Body of pancreas (tissue), 4 donors: Measurements from ENCODE around the gene SUGCT. TPM values are rescaled to one million over a fixed set of nuclear protein-coding genes. Genes with fewer than 3 reads are reported as not detected.

Experiments
- ATAC-seq: fragments of 150-250 bp; one replicate; pipeline ENCODE4 v1.9.1; 2016
- DNase-seq, 4 donors: peaks; one replicate each; pipeline ENCODE4 v3.0.0-alpha.2; 2019
- H3K27ac ChIP-seq, 4 donors: fragments of 200-600 bp; sonication (generic); 1 replicate in 3 of 4; 2 replicates in 1 of 4; pipeline versions ENCODE4 v1.5.1 to v1.6.1; 2016 to 2019; ENCODE audit warnings: mild to moderate bottlenecking in 1 of 4, mixed read lengths in 1 of 4, moderate library complexity in 1 of 4
- H3K27me3 ChIP-seq, 2 donors: fragments of 200-600 bp; sonication (generic); one replicate each; pipeline ENCODE4 v1.6.0; 2016; ENCODE audit warnings: mild to moderate bottlenecking in 1 of 2
- H3K36me3 ChIP-seq, 2 donors: fragments of 200-600 bp; sonication (generic); replicated peaks in 1 of 2; 2 replicates each; pipeline ENCODE4 v1.5.1; 2016; ENCODE audit warnings: low read depth in 2 of 2; ENCODE audit not compliant: insufficient read depth in 1 of 2
- H3K4me1 ChIP-seq: fragments of 200-600 bp; sonication (generic); one replicate; pipeline ENCODE4 v1.6.0; 2016
- H3K4me3 ChIP-seq, 2 donors: fragments of 200-600 bp; sonication (generic); 1 replicate in 1 of 2; 2 replicates in 1 of 2; pipeline ENCODE4 v1.5.1; 2016 to 2019
- H3K9me3 ChIP-seq, 3 donors: fragments of 200-600 bp; sonication (generic); 1 replicate in 2 of 3; 2 replicates in 1 of 3; pipeline ENCODE4 v1.5.1; 2016
- POLR2A ChIP-seq, 3 donors: fragments of 450-650 bp; IDR thresholded peaks; one replicate each; pipeline ENCODE4 v1.6.1; 2016; ENCODE audit warnings: antibody characterized with exemption in 3 of 3, mild to moderate bottlenecking in 2 of 3
- WGBS, 2 donors: methylation state at CpG; one replicate each; pipeline ENCODE4 v1.1.5; 2017; 5-methylcytosine and 5-hydroxymethylcytosine counted together
- intact Hi-C: fragments of 100-400 bp; cut with DNase I; formaldehyde crosslinking; loops from one replicate; pipeline ENCODE4 v1.15.1; 2023
- small RNA-seq: library from RNA; depleted of rRNA; stranded (forward); fragments of <200 nt; gene quantifications from one replicate; pipeline ENCODE3, GENCODE V24; 2016
- total RNA-seq, 2 donors: library from RNA; depleted of rRNA; stranded (reverse); fragments of >200 nt; gene quantifications; one replicate each; pipeline ENCODE4 v1.1.0, GENCODE V29; 2016
- TF ChIP-seq, protein P1 (sequence below), 7 experiments: fragments of 450-650 bp in 4 of 7; fragments of 200-600 bp in 3 of 7; sonication (generic) in 3 of 7; IDR thresholded peaks; one replicate each; pipeline ENCODE4 v1.5.1; 2016 to 2019; ENCODE audit warnings: antibody characterized with exemption in 7 of 7

SUGCT gene
- total RNA-seq, 2 donors from 2014 or later = 0.78 to 1.3 TPM

DNA sequence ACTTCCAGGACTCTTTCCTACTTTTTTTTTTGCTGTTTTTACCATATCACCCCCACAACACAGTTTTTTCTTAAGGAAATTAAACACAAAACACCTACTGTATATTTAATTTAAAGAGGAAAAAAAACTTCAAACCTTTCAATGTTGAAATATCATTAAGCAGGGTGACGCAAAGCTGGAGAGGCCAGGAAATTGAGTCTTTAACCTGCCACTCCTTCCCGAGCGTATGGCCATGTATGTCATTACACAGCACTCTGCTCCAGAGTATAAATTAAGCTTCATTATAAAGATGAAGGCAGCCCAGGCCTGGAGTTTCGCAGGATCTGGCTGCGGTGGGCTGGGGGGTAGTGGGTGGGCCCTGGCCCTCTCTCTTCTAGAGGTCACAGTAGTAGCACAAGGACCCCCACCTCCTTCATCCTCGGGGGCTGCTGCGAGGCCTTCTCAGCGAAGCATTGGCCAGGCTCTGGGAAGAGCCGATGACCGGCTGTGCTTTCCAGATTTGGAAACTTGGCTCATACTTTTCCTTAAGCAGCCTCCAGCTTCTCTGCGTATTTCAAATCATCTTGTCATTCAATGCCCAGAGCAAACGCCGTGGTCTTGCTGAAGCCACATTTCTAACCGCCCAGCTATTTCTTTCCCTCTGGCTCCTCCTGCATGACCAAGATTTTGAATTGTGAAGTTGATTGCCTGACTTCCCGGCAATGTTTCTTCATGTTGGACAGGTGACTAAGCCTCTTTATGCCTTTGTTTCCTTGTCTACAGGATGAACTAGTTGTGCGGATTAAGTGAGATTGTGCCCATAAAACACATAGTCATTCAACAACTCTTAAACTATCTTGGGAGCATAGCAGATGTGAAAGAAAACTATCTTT lies 765.1 kb downstream of the SUGCT start:
- Histone ChIP-seq H3K4me1 (no peaks in the 10 kb centered on the region), H3K9me3 (no peaks in the 10 kb centered on the region), H3K27ac (no peak overlapping the region), H3K27me3 (no peaks in the 10 kb centered on the region), H3K4me3 (no peak overlapping the region), H3K36me3 (no peaks in the 10 kb centered on the region)
- TF ChIP-seq, protein P1, sequence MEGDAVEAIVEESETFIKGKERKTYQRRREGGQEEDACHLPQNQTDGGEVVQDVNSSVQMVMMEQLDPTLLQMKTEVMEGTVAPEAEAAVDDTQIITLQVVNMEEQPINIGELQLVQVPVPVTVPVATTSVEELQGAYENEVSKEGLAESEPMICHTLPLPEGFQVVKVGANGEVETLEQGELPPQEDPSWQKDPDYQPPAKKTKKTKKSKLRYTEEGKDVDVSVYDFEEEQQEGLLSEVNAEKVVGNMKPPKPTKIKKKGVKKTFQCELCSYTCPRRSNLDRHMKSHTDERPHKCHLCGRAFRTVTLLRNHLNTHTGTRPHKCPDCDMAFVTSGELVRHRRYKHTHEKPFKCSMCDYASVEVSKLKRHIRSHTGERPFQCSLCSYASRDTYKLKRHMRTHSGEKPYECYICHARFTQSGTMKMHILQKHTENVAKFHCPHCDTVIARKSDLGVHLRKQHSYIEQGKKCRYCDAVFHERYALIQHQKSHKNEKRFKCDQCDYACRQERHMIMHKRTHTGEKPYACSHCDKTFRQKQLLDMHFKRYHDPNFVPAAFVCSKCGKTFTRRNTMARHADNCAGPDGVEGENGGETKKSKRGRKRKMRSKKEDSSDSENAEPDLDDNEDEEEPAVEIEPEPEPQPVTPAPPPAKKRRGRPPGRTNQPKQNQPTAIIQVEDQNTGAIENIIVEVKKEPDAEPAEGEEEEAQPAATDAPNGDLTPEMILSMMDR (IDR thresholded peaks at IDR 0.05) = no peak
- TF ChIP-seq POLR2A (IDR thresholded peaks at IDR 0.05) = no peak
- WGBS, 2 donors = 80 to 87% methylated on average over 16 of the region's 16 CpGs
- DNase-seq (no peak), ATAC-seq (no peak)
- intact Hi-C loops = no loop called here

DNA sequence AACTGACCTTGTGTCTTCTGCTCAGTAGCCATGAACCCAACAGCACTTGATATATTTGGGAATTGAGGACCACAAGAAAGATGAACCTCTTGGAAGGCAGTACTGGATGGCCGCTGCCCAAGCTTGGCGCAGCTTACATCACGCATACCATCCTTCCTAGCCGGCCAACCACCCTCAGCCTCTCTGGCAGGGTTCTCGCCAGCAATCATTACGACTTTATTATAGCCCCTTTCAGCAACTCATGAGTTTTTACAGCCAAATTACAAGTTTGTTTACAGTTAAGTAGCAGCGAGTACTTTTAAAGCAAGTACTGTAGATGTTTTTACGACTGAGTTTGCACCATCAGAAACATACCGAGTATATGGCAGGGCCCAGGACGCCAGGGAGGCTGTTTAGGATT lies 769.1 kb downstream of the SUGCT start:
- no peaks in the 10 kb centered on the region for H3K27me3 ChIP-seq
- 81 to 84% methylated on average over 10 of the region's 10 CpGs for WGBS, 2 donors
- no peaks in the 10 kb centered on the region for H3K36me3 ChIP-seq
- H3K9me3 ChIP-seq = no peaks in the 10 kb centered on the region
- no peak overlapping the region for H3K4me3 ChIP-seq
- no peaks in the 10 kb centered on the region for H3K4me1 ChIP-seq
- intact Hi-C loops = no loop called here
- ATAC-seq (no peak), DNase-seq (no peak)
- TF ChIP-seq, protein P1 (IDR thresholded peaks at IDR 0.05) = no peak
- no peak for TF ChIP-seq POLR2A (IDR thresholded peaks at IDR 0.05)
- no peak overlapping the region for H3K27ac ChIP-seq

DNA sequence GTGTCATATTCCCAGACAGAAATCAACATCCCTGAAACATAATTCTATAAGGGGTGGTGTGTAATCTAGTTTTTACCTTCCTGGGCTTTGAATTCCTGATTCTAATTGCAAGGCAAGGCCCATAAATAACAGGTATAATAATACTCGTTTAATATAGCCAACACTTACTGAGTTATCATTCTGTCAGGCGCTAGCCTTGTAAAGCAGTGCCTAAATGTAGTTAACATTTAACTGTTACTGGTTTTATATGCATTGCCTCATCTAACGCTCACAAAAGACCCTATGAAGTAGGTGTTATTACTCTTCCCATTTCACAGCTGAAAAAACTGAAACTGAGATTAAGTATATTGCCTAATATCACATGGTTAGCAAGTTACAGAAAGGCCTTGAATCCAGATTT lies 772.5 kb downstream of the SUGCT start:
- Histone ChIP-seq H3K36me3 (no peaks in the 10 kb centered on the region), H3K4me3 (no peak overlapping the region), H3K27me3 (no peaks in the 10 kb centered on the region), H3K9me3 (peaks cover 0 to 4% (median 0%) of the 10 kb centered on the region in 3 donors), H3K27ac (no peak overlapping the region), H3K4me1 (no peaks in the 10 kb centered on the region)
- ATAC-seq (no peak), DNase-seq (no peak)
- 62 to 74% methylated on average over 3 of the region's 3 CpGs for WGBS, 2 donors
- intact Hi-C loops = no loop called here
- TF ChIP-seq, protein P1 (IDR thresholded peaks at IDR 0.05) = no peak
- no peak for TF ChIP-seq POLR2A (IDR thresholded peaks at IDR 0.05)

DNA sequence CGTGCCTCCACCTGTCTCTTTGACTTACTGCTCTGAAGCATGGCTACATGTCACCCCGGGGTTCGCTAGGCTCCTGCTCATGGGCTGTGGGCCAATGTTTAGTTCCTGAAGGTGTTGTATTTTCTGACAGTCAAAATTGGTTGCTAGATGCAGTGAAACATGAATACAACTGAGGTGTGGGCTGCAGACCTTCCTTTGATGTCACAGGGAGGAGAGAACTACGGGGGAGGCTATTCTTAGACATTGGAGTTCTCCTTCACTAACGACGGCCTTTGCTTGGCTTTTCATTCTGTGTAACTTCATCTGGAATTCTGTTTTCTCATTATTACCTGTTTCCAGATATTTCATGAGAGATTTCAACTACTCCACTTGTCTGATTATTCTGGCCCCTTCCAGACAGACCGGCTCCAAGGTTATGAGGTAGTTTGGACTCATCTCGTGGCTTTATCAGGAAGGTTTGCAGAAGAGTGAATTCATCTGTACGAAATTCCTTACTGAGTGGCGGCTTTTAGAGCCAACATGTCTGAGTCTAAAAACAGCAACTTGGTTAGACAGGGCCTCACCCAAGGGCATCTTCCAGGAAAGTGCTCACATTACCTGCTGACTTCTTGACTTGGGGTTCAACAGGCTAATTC lies 774.7 kb downstream of the SUGCT start:
- no peak for DNase-seq
- no peak for ATAC-seq

More for the DNA sequence above, 774.7 kb downstream of the SUGCT start:
- H3K9me3 ChIP-seq = peaks cover 0 to 4% (median 0%) of the 10 kb centered on the region in 3 donors
- 79 to 81% methylated on average over 10 of the region's 10 CpGs for WGBS, 2 donors
- H3K4me3 ChIP-seq = no peak overlapping the region
- intact Hi-C loops = no loop called here
- no peaks in the 10 kb centered on the region for H3K27me3 ChIP-seq
- no peak for TF ChIP-seq POLR2A (IDR thresholded peaks at IDR 0.05)
- TF ChIP-seq, protein P1 (IDR thresholded peaks at IDR 0.05) = no peak
- no peaks in the 10 kb centered on the region for H3K36me3 ChIP-seq
- no peak overlapping the region for H3K27ac ChIP-seq
- H3K4me1 ChIP-seq = no peaks in the 10 kb centered on the region

Small RNAs within 50 kb of the gene (small RNA-seq; reads per million reads assigned to genes)
- not detected for gene AC006023.1
- not detected for gene AC006023.2

Other genes starting within 250 kb of the SUGCT start
- 10 to 100 TPM; 73.2 to 97.6 TPM for gene CDK13, start 184.7 kb upstream of the SUGCT start, total RNA-seq
- 1 to 10 TPM; 4.6 to 9.9 TPM for gene MPLKIP, start 383 bp upstream of the SUGCT start, total RNA-seq